Lower lobe of right lung (tissue), 2 donors: ENCODE results near the gene PSMG2. TPM values are rescaled to one million over a fixed set of nuclear protein-coding genes. Genes with fewer than 3 reads are reported as not detected.
"Not testable (repeated sequence)": the region's sequence is repeated elsewhere in the genome, so short reads cannot be mapped to it uniquely, and the experiment has no call there.

Experiments used
- ATAC-seq, 2 donors: fragments of 200-7000 bp; cut with Tn5 transposase; one replicate each; pipeline ENCODE4 v1.9.1; 2020 to 2022; ENCODE audit warnings: mild to moderate bottlenecking in 2 of 2, moderate library complexity in 2 of 2
- DNase-seq: peaks from one replicate; pipeline ENCODE4 v3.0.0-alpha.2; 2020
- H3K27ac ChIP-seq: fragments of 200-600 bp; one replicate; pipeline ENCODE4 v1.8.0; 2022
- H3K27me3 ChIP-seq: fragments of 200-600 bp; one replicate; pipeline ENCODE4 v1.8.0; 2022; ENCODE audit warnings: low read depth
- H3K36me3 ChIP-seq: fragments of 200-600 bp; one replicate; pipeline ENCODE4 v1.8.0; 2022; ENCODE audit warnings: mild to moderate bottlenecking
- H3K4me1 ChIP-seq: fragments of 200-600 bp; one replicate; pipeline ENCODE4 v1.8.0; 2022
- H3K4me3 ChIP-seq: fragments of 200-600 bp; one replicate; pipeline ENCODE4 v1.8.0; 2022; ENCODE audit warnings: mild to moderate bottlenecking
- H3K9me3 ChIP-seq: fragments of 200-600 bp; one replicate; pipeline ENCODE4 v1.8.0; 2022
- CTCF ChIP-seq: fragments of 200-600 bp; IDR thresholded peaks from one replicate; pipeline ENCODE4 v1.8.0; 2022; ENCODE audit warnings: antibody characterized with exemption, mild to moderate bottlenecking
- intact Hi-C: fragments of 100-400 bp; cut with DNase I; formaldehyde crosslinking; loops from one replicate; pipeline ENCODE4 v1.11.0; 2022
- total RNA-seq: library from RNA; stranded (reverse); fragmentation: NEBNext Ultra II Directional; extraction: Animal tissue kit (Norgen Biotek cat#: 25700); gene quantifications from one replicate; pipeline ENCODE4 v1.2.1, GENCODE V29; 2021
- donor health status: DM: no; HTN: yes; CAD: no; lungs with severe emphysema.

PSMG2 gene
- total RNA-seq, 1 donor from 2014 or later = 75.0 TPM

GRCh38 chr18:12750076-12750714 is 47.4 kb downstream of the PSMG2 start:
- Histone ChIP-seq H3K27me3 (no peaks in the 10 kb centered on the region), H3K4me3 (no peak overlapping the region), H3K36me3 (no peaks in the 10 kb centered on the region), H3K27ac (no peak overlapping the region), H3K4me1 (no peaks in the 10 kb centered on the region), H3K9me3 (no peaks in the 10 kb centered on the region)
- no peak for TF ChIP-seq CTCF
- ATAC-seq (no peak), DNase-seq (no peak)
- intact Hi-C loops = no loop called here

GRCh38 chr18:12750715-12751502 is 48.1 kb downstream of the PSMG2 start:
- Histone ChIP-seq H3K27ac (no peak overlapping the region), H3K4me3 (no peak overlapping the region), H3K27me3 (no peaks in the 10 kb centered on the region), H3K9me3 (no peaks in the 10 kb centered on the region), H3K4me1 (no peaks in the 10 kb centered on the region), H3K36me3 (no peaks in the 10 kb centered on the region)
- no peak for TF ChIP-seq CTCF
- no peak for DNase-seq
- intact Hi-C loops = no loop called here
- peak in 1 of 2 donors; percentile 9 for ATAC-seq

GRCh38 chr18:12751503-12751884 is 48.7 kb downstream of the PSMG2 start:
- ATAC-seq = peak in 1 of 2 donors; percentile 17
- Histone ChIP-seq H3K27ac (no peak overlapping the region), H3K27me3 (no peaks in the 10 kb centered on the region), H3K4me1 (no peaks in the 10 kb centered on the region), H3K9me3 (no peaks in the 10 kb centered on the region), H3K4me3 (no peak overlapping the region), H3K36me3 (no peaks in the 10 kb centered on the region)
- intact Hi-C loops = no loop called here
- DNase-seq = no peak
- no peak for TF ChIP-seq CTCF

GRCh38 chr18:12751891-12752290 is 49.0 kb downstream of the PSMG2 start:
- Histone ChIP-seq H3K36me3 (no peaks in the 10 kb centered on the region), H3K4me3 (no peak overlapping the region), H3K9me3 (no peaks in the 10 kb centered on the region), H3K27me3 (no peaks in the 10 kb centered on the region), H3K4me1 (no peaks in the 10 kb centered on the region), H3K27ac (no peak overlapping the region)
- intact Hi-C loops = no loop called here
- ATAC-seq (no peak), DNase-seq (no peak)
- no peak for TF ChIP-seq CTCF

- Histone ChIP-seq H3K4me3 (no peak overlapping the region), H3K27me3 (no peaks in the 10 kb centered on the region), H3K4me1 (no peaks in the 10 kb centered on the region), H3K27ac (no peak overlapping the region), H3K36me3 (no peaks in the 10 kb centered on the region), H3K9me3 (no peaks in the 10 kb centered on the region)
- TF ChIP-seq CTCF = no peak
- ATAC-seq (no peak), DNase-seq (no peak)
- intact Hi-C loops = no loop called here
Measured at GRCh38 chr18:12754511-12754910, 51.7 kb downstream of the PSMG2 start.

- H3K36me3 ChIP-seq, H3K27ac ChIP-seq, H3K9me3 ChIP-seq, ATAC-seq, H3K4me3 ChIP-seq, DNase-seq, H3K4me1 ChIP-seq, intact Hi-C loops, H3K27me3 ChIP-seq: not testable (repeated sequence)
Measured at GRCh38 chr18:12755606-12756005, 52.8 kb downstream of the PSMG2 start.

- H3K9me3 ChIP-seq, H3K4me1 ChIP-seq, H3K4me3 ChIP-seq, DNase-seq, H3K27ac ChIP-seq, intact Hi-C loops, H3K36me3 ChIP-seq, H3K27me3 ChIP-seq, ATAC-seq: not testable (repeated sequence)
Measured at GRCh38 chr18:12756619-12757239, 53.9 kb downstream of the PSMG2 start.

GRCh38 chr18:12758566-12758965 is 55.7 kb downstream of the PSMG2 start:
- H3K27ac ChIP-seq, H3K36me3 ChIP-seq, H3K4me1 ChIP-seq, ATAC-seq, H3K4me3 ChIP-seq, H3K27me3 ChIP-seq, H3K9me3 ChIP-seq, DNase-seq, intact Hi-C loops: not testable (repeated sequence)
